HepG2 (cell line): ENCODE measurements around the gene PLCB1. TPM values are rescaled to one million over a fixed set of nuclear protein-coding genes. Genes with fewer than 3 reads are reported as not detected.

ENCODE experiments used
- ATAD3A ChIP-seq: sonication (generic); formaldehyde crosslinking; IDR thresholded peaks from 2 replicates; pipeline ENCODE4 v1.4.0; 2020; ENCODE audit warnings: missing genetic modification reagents
- KAT7 ChIP-seq: IDR thresholded peaks from 2 replicates; pipeline ENCODE4 v1.6.1; 2018; ENCODE audit warnings: borderline replicate concordance, missing compliant biosample characterization
- MEF2D ChIP-seq: sonication (generic); formaldehyde crosslinking; IDR thresholded peaks from 2 replicates; pipeline ENCODE4 v1.5.1; 2020; ENCODE audit warnings: mild to moderate bottlenecking, missing genetic modification reagents
- PAWR ChIP-seq: sonication (generic); formaldehyde crosslinking; IDR thresholded peaks from 2 replicates; pipeline ENCODE4 v1.4.0; 2020; ENCODE audit warnings: missing genetic modification reagents, mild to moderate bottlenecking, borderline replicate concordance
- POGZ ChIP-seq: sonication (generic); formaldehyde crosslinking; IDR thresholded peaks from 2 replicates; pipeline ENCODE4 v1.4.0; 2020; ENCODE audit warnings: mild to moderate bottlenecking, missing genetic modification reagents
- ZNF292 ChIP-seq: sonication (generic); formaldehyde crosslinking; IDR thresholded peaks from 2 replicates; pipeline ENCODE4 v1.8.1; 2022; ENCODE audit warnings: mild to moderate bottlenecking, low read depth, missing genetic modification reagents, borderline replicate concordance
- ZNF747 ChIP-seq: sonication (generic); formaldehyde crosslinking; IDR thresholded peaks from 2 replicates; pipeline ENCODE4 v1.8.1; 2023; ENCODE audit warnings: missing genetic modification reagents, mild to moderate bottlenecking, borderline replicate concordance
- ZNF841 ChIP-seq: sonication (generic); formaldehyde crosslinking; IDR thresholded peaks from 2 replicates; pipeline ENCODE4 v1.8.1; 2023; ENCODE audit warnings: missing genetic modification reagents, borderline replicate concordance
- polyA plus RNA-seq, 8 experiments: library from polyadenylated mRNA; depleted of rRNA in 3 of 8; stranded (reverse) in 7 of 8; unstranded in 1 of 8; fragments of >200 nt; fragmentation: Illumina TruSeq in 4 of 8; extraction: Trizol in 4 of 8; gene quantifications; 2 replicates each; pipeline versions ENCODE4 v1.2.1 to v1.2.3, GENCODE V29; 2011 to 2016; ENCODE audit warnings: low read depth in 4 of 8, missing spikeins in 1 of 8, mixed read lengths in 1 of 8; ENCODE audit not compliant: insufficient read depth in 1 of 8
- total RNA-seq, 5 experiments: library from RNA; depleted of rRNA; stranded (reverse); fragments of >200 nt; fragmentation: Illumina TruSeq; extraction: Trizol; gene quantifications; 2 replicates each; pipeline ENCODE4 v1.2.3, GENCODE V29; 2016; ENCODE audit warnings: low read depth in 1 of 5
- TF ChIP-seq, protein P1 (sequence below): sonication (generic); formaldehyde crosslinking; conservative IDR thresholded peaks from 2 replicates; pipeline ENCODE4 v1.4.0; 2020; ENCODE audit warnings: mild to moderate bottlenecking, missing genetic modification reagents, moderate library complexity
- TF ChIP-seq, protein P2 (sequence below): sonication (generic); formaldehyde crosslinking; IDR thresholded peaks from 2 replicates; pipeline ENCODE4 v1.8.0; 2022; ENCODE audit warnings: missing genetic modification reagents, mild to moderate bottlenecking, inconsistent platforms, borderline replicate concordance
- TF ChIP-seq, protein P3 (sequence below): IDR thresholded peaks from 2 replicates; pipeline ENCODE4 v1.4.0; 2020; ENCODE audit warnings: mild to moderate bottlenecking, missing genetic modification reagents
- TF ChIP-seq, protein P4 (sequence below): sonication (generic); formaldehyde crosslinking; IDR thresholded peaks from 2 replicates; pipeline ENCODE4 v1.5.0; 2020; ENCODE audit warnings: missing genetic modification reagents
- TF ChIP-seq, protein P5 (sequence below): IDR thresholded peaks from 2 replicates; pipeline ENCODE4 v1.6.1; 2016; ENCODE audit warnings: low read depth

PLCB1 gene
- total and polyA plus RNA-seq, 2 of the 13 experiments (the other 11 are each of a cell fraction or from before 2014, with no cell fraction given) = 42.4 to 55.9 TPM

DNA sequence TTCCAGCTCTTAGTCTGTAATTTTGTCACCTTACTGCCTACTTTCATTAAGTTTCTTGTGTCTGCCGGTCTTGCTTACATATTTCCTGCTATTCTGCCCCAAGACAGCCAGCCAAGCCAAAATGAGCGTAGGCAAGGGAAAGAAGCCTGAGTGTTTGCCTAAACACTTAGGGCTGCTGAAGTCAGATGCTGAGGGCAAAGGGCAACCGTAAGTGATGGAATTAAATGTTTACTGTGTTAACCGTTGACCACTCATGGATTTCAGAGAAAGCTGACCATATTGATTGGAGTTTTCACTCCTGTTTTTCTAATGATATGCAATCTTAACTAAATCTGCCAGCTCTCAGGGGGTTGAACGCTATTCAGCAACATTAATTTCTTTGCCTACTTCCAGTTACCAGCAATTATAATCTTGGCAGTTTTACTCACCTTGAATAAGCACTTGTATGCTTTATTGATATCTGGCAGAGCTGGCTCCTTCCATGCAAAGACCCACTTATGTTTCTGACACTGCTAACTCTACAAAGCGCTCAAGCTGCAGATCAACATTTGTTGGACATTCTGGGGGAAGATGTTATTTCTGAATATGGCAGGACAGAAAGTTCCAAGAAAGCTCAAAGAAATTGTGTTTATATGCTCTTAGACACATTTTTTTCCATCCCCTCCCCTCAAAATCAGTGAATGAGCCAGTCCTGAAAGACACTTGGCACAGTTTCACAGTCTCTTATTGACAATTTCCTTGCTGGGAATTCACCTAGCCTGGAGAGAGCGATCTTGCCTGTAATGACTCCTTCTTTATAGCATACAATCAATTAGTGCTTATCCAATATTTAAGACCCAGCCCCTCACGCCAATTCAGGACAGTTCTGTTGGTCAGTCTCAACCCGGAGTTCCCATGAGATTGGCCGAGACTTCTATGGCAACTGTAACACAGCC, 183.8 kb downstream of the PLCB1 start (continued):
- TF ChIP-seq, protein P1, sequence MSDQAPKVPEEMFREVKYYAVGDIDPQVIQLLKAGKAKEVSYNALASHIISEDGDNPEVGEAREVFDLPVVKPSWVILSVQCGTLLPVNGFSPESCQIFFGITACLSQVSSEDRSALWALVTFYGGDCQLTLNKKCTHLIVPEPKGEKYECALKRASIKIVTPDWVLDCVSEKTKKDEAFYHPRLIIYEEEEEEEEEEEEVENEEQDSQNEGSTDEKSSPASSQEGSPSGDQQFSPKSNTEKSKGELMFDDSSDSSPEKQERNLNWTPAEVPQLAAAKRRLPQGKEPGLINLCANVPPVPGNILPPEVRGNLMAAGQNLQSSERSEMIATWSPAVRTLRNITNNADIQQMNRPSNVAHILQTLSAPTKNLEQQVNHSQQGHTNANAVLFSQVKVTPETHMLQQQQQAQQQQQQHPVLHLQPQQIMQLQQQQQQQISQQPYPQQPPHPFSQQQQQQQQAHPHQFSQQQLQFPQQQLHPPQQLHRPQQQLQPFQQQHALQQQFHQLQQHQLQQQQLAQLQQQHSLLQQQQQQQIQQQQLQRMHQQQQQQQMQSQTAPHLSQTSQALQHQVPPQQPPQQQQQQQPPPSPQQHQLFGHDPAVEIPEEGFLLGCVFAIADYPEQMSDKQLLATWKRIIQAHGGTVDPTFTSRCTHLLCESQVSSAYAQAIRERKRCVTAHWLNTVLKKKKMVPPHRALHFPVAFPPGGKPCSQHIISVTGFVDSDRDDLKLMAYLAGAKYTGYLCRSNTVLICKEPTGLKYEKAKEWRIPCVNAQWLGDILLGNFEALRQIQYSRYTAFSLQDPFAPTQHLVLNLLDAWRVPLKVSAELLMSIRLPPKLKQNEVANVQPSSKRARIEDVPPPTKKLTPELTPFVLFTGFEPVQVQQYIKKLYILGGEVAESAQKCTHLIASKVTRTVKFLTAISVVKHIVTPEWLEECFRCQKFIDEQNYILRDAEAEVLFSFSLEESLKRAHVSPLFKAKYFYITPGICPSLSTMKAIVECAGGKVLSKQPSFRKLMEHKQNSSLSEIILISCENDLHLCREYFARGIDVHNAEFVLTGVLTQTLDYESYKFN = no peak; the same call in 1 of the 2 replicates
- TF ChIP-seq PAWR (CRISPR knock-in tag) (no peak), KAT7 (no peak), MEF2D (CRISPR knock-in tag) (no peak), ZNF841 (CRISPR knock-in tag) (no peak), ATAD3A (CRISPR knock-in tag) (no peak), POGZ (CRISPR knock-in tag) (peak; percentile 90), ZNF292 (CRISPR knock-in tag) (no peak), ZNF747 (no peak)
- TF ChIP-seq, protein P2, sequence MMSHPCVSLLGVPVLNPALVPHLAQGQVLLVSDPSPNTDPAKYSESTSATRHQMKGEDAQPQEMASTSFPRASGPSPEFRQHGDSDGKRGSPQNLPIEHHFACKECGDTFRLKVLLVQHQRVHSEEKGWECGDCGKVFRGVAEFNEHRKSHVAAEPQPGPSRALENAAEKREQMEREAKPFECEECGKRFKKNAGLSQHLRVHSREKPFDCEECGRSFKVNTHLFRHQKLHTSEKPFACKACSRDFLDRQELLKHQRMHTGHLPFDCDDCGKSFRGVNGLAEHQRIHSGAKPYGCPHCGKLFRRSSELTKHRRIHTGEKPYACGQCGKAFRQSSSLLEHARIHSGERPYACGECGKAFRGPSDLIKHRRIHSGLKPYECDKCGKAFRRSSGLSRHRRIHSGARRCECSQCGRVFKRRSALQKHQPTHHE = no peak
- TF ChIP-seq, protein P3, sequence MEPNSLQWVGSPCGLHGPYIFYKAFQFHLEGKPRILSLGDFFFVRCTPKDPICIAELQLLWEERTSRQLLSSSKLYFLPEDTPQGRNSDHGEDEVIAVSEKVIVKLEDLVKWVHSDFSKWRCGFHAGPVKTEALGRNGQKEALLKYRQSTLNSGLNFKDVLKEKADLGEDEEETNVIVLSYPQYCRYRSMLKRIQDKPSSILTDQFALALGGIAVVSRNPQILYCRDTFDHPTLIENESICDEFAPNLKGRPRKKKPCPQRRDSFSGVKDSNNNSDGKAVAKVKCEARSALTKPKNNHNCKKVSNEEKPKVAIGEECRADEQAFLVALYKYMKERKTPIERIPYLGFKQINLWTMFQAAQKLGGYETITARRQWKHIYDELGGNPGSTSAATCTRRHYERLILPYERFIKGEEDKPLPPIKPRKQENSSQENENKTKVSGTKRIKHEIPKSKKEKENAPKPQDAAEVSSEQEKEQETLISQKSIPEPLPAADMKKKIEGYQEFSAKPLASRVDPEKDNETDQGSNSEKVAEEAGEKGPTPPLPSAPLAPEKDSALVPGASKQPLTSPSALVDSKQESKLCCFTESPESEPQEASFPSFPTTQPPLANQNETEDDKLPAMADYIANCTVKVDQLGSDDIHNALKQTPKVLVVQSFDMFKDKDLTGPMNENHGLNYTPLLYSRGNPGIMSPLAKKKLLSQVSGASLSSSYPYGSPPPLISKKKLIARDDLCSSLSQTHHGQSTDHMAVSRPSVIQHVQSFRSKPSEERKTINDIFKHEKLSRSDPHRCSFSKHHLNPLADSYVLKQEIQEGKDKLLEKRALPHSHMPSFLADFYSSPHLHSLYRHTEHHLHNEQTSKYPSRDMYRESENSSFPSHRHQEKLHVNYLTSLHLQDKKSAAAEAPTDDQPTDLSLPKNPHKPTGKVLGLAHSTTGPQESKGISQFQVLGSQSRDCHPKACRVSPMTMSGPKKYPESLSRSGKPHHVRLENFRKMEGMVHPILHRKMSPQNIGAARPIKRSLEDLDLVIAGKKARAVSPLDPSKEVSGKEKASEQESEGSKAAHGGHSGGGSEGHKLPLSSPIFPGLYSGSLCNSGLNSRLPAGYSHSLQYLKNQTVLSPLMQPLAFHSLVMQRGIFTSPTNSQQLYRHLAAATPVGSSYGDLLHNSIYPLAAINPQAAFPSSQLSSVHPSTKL (CRISPR knock-in tag) = 0 out of 2 replicates have a peak, but pooled peaks have one; percentile 36
- TF ChIP-seq, protein P4, sequence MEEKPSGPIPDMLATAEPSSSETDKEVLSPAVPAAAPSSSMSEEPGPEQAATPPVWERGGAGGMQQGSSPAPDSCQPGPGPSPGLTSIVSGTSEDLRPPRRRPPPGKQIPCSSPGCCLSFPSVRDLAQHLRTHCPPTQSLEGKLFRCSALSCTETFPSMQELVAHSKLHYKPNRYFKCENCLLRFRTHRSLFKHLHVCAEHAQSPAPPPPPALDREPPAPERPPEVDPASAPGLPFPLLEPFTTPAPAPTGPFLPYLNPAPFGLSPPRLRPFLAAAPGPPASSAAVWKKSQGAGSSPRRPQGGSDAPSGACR (CRISPR knock-in tag) = no peak
- TF ChIP-seq, protein P5, sequence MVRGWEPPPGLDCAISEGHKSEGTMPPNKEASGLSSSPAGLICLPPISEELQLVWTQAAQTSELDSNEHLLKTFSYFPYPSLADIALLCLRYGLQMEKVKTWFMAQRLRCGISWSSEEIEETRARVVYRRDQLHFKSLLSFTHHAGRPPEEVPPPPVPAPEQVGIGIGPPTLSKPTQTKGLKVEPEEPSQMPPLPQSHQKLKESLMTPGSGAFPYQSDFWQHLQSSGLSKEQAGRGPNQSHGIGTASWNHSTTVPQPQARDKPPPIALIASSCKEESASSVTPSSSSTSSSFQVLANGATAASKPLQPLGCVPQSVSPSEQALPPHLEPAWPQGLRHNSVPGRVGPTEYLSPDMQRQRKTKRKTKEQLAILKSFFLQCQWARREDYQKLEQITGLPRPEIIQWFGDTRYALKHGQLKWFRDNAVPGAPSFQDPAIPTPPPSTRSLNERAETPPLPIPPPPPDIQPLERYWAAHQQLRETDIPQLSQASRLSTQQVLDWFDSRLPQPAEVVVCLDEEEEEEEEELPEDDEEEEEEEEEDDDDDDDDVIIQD = peak; percentile 94; the same call in 1 of the 2 replicates
